HG02642 (cell line): ENCODE measurements around the gene PLA2G15.

Source experiments
- ATAC-seq: cut with Tn5 transposase; IDR thresholded peaks from one replicate; pipeline ENCODE4 v1.9.1; 2021; ENCODE audit warnings: mild to moderate bottlenecking; ENCODE audit not compliant: unreplicated experiment, poor library complexity

PLA2G15 gene

DNA sequence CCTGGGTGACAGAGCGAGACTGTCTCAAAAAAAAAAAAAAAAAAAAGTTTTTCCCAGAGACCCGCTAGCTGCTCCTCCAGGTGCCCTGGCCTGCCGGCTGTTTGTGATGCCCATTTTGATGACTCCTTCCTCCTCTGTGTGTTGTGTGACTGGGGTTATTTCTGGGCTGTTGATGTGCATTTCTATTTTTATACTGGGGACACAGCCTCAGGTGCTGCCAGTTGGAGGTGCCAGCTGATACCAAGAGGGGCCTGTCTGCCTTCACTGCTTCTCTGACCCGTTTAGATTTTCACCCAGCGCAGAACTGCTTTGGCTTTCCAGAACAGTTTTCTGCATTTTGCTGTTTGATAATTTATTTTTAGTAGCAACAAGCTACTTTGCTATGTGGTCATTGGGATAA is 6.7 kb downstream of the PLA2G15 start:
- no peak for ATAC-seq

DNA sequence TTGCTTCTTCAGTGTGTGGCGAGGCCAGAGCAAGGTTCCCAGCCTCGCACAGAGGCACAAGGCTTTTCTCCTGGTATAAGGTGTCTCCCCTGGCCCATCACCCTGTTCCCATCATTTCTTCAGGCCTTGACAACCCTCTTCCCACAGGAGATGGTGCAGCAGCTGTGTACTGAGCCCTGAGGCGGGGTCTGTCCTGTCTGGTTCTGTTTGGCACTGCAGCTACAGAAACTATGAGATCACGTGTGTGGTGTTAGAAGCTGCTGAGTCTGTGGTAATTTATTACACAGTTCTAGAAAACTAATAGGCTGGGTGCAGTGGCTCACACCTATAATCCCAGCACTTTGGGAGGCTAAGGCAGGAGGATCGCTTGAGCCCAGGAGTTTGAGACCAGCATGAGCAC is 7.2 kb downstream of the PLA2G15 start:
- ATAC-seq = no peak

DNA sequence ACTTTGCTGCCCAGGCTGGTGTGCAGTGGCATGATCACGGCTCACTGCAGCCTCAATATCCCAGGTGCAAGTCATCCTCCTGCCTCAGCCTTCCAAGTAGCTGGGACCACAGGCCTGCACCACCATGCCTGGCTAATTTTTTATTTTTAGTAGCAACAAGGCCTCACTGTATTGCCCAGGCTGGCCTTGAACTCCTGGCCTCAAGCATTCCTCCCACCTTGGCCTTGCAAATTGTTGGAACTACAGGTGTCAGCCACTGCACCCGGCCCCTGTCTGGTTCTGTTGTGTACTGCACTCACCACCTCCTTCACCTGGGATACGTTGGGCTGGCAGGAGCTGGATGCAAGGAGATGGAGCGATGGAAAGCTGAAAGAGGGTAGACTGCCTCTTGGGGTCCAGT is 8.5 kb downstream of the PLA2G15 start:
- no peak for ATAC-seq

DNA sequence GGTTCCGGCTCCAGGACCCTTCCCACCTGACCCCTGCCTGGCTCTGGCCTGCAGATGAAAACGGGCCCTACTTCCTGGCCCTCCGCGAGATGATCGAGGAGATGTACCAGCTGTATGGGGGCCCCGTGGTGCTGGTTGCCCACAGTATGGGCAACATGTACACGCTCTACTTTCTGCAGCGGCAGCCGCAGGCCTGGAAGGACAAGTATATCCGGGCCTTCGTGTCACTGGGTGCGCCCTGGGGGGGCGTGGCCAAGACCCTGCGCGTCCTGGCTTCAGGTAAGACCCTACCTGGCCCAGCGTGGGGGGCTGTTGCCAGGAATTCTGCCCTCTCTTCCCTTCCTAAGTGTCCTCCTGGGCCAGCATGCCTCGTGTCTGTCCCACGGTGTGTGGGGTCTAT is 10.5 kb downstream of the PLA2G15 start:
- ATAC-seq = no peak

DNA sequence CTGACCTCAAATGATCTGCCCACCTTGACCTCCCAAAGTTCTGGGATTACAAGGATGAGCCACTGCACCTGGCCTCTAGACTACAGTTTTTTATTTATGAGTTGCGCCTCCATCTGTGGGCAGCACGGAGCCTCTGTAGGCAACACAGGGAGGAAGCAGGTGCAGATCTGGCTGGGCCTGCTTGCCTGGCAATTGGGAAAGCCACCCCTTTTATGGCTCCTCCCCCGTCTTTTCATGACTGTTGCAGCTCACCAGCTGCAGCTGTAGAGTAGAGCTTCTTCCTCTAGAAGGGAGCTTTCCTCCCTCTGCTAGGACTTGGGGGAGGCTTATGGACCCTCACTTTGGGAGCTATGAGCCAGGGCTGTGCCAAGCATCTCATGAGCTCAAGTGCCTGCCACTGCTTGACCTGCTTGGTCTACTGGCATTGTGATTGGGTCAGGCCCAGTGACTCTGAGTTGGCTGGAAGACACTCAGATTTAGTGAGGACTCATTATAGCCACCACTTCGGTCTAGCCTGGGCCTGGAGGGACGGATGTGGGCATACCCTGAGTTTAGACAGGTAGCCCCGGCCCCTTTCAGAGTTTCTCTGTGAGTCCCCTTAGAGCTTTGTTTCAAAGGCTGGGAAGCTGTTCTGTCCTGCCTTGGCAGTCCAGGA is 12.2 kb downstream of the PLA2G15 start:
- ATAC-seq = peak; percentile 52

DNA sequence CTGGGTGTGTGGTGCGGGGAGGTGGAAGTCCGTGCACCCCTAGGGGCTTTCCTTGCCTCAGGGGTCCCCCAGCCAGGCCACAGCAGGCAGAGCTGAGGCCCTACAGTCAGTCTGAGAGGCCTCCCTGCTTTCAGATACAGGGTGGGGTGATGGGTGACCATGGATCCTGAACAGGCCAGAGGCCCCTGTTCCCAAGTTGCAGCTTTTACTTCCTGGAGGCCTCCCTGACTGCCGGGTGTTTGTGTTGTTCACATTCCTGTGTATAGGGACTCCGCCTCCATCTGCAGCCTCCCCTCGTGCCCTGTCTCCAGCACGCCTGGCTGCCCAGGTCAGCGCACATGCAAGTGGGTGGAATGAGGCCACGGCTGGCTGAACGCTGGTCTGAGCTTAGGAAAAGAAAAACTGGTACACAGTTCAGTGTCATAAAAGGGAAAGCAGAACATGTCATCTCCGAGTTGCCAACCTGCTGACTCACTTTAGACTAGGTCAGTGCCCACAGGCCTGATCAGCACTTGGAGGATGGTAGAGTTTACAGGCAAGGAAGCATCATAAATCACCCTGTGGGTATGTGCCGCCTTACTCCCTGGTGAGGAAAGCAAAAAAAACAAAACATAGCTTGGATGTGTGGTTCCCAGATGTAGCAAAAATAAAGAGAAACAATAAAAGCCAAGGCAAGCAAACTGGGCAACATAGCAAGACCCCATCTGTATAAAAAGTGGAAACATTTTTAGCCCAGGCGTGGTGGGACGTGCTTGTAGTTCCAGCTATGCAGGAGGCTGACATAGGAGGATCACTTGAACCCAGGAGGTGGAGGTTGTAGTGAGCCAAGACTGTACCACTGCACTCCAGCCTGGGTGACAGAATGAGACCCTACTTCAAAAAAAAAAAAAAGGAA is 13.0 kb downstream of the PLA2G15 start:
- no peak for ATAC-seq

DNA sequence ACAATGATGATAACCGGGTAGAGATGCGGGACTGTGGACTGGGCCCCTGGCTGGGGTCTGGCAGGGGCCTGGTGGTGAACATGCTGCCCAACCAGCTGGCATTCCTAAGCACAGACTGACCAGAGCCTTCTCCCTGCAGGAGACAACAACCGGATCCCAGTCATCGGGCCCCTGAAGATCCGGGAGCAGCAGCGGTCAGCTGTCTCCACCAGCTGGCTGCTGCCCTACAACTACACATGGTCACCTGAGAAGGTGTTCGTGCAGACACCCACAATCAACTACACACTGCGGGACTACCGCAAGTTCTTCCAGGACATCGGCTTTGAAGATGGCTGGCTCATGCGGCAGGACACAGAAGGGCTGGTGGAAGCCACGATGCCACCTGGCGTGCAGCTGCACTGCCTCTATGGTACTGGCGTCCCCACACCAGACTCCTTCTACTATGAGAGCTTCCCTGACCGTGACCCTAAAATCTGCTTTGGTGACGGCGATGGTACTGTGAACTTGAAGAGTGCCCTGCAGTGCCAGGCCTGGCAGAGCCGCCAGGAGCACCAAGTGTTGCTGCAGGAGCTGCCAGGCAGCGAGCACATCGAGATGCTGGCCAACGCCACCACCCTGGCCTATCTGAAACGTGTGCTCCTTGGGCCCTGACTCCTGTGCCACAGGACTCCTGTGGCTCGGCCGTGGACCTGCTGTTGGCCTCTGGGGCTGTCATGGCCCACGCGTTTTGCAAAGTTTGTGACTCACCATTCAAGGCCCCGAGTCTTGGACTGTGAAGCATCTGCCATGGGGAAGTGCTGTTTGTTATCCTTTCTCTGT is 14.0 kb downstream of the PLA2G15 start:
- ATAC-seq = no peak

DNA sequence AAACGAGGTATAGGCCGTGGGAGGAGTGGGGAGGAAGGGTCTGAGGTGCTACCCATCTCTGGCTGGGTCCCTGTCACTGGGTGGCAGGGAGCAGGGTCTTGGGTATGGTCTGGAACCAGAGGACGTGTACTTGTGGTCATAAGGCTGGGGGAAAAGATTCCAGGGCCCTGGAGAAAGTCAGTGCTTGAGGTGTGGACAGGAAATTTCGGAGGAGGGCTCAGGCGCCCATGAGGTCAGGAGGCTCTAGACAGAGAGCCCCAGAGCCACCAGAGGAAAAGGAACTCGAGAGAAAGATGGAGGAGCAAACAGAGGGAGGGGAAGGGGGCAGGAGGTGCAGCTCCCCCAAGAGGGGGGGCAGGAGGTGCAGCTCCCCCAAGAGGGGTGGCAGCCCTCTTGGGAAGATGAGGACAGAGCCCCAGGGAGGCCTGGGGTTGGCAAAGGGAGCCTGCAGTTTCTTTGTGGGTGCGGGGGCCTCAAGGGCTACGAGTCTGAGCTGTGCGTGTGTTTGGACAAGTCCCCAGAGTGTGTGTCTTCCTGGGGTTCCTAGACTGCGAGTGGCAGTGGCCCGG is 18.5 kb downstream of the PLA2G15 start:
- no peak for ATAC-seq

DNA sequence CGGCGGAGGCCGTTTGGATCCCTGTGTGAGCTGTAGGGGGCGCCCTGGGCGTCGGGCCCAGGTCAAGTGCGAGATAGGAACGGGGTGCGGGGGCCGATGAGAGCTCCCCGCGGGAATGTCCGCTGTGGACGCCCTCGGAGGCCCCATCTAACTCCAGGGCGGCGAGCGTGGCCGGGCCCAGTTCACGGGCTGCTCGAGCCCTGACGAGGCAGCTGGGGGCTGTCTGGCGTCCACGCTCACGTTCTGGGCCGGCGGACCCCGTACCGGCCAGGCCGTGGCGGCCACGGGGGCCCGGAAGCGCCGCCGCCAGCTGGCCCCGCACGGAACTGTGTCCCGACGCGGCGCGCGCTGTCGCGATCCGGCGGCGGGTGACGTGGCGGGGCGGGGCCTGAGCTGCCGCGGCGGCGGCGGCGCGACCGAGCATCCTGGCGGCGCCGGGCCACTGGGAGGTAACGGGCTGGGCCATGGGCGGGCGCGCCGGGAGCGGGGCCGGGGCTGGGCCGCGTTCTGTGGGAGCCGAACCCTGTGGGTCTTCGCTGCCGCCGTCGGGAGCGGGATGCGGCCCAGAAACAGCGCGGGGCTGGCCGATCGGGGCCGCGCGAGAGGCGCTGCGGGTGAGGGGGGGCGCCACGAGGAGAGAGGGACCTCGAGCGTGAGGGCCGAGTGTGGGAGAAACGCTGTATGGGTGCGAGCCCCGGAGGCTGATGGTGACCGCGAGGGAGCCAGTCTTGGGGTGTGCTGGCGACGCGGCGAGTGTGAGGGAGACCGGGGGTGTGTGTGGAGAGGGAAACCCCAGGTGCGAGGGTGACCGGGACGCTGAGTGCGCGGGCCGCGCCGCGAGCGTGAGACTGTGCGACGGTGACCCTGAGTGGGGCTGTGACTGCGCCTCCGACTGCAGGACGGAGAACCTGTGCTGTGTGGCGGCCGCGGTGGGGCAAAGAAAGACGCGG is 19.2 kb downstream of the PLA2G15 start, which contains the start of gene SLC7A6:
Gene SLC7A6, plus strand, starts transcription at position 399 of the 950 bp plus-strand sequence. CDS start 10,201 bp downstream, outside the sequence.
- ATAC-seq = peak; percentile 75

DNA sequence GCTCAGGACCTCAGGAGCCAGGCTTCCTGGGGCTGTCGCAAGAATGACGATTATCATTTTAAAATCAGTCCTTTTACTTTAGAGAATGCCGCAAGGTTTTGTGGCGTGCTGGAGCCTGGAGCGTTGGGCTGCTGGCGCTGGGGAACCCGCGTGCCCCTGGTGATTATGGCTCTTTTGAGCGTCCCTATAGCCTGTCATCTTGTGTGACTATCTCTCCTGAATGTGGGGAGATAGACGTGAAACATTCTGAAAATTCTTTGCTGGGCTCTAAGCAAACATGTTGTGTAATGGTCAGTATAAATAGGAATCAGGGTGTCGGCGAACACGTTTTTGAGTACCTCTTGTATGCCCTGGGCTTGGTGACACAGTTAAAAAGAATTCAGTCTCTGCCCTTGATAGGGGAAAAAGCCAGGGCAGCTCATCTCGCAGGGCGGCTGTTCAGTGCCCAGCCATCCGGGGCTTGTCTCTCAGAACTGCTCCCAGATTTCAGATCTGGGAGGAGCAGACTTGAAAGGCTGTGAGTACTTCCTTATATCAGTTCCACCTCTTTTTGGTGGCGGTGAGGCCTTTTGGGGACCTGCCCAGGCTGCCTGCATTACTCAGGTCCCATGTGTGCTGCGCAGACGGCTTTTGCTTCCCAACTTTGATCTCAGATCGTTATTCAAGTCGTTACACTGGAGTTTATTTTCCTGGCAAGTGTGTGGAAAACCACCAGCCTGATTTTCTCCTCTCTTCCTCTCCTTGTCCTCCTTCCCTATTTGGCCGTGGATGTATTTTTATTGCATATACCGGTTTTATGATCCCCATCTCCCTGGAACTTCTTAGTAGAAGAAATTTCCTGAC is 20.1 kb downstream of the PLA2G15 start:
- peak; percentile 4 for ATAC-seq

DNA sequence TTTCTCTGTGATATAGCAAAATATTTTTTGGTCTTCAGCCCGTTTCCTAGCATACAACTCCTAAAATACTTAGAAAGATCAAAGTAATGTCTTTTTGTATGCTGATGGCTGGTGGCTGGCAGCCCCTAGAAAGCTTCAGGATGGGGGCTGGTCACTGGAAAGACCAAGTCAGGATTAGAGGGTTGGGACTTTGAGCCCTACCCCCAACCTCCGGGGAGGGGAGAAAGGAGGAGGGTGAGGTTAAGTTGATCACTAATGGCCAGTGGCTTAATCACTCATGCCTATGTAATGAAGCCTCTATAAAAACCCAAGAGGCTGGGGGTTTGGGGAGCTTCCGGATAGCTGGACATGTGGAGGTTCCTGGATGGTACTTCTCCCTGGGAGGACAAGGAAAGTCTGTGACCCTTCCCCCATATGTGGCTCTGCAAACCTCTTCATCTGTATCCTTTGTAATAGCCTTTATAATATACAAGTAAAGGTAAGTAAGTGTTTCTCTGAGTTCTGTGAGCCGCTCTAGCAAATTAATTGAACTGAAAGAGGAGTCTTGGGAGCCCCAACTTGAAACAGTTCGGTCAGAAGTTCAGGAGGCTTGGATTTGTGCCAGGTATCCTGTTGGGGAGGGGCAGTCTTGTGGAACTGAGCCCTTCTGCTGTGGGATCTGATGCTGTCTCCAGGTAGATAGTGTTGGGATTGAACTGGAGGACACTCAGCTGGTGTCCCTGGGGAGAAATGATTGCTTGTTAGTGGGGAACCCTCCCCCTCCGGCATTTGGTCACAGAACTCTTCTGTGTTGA is 22.6 kb downstream of the PLA2G15 start:
- no peak for ATAC-seq

DNA sequence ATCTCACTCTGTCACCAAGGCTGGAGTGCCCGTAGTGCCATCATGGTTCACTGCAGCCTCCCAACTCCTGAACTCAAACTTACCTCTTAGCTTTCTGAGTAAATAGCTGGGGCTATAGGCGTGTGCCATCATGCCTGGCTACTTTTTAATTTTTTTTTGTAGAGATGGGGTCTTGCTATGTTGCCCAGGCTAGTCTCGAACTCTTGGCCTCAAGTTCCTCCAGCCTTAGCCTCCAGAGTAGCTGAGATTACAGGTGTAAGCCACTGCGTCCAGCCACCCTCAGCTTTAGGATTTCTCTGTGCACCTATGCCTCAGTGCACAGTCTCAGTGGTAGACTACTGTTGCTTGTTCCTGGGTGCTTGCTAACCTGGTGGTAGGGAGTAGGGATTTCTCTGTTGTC is 24.6 kb downstream of the PLA2G15 start:
- ATAC-seq = no peak

DNA sequence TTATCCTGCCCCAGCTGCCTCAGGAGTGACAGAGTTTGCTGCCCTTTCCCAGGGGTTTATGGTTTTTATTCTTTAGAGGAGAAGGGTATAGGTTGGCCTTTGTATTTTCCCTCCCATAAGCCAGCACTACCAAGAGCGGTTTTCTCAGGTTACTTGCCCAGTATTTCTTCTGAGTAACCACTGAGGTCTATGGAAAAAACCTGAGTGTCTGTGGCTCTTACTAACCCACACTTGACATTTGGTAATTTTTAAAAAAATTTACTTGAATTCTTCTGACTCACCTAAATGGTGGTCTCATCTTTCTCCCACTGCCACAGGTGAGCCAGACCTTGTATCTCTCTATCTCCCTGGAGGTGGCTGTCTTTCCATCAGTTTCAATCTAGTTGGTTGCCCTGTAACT is 25.2 kb downstream of the PLA2G15 start:
- ATAC-seq = no peak

DNA sequence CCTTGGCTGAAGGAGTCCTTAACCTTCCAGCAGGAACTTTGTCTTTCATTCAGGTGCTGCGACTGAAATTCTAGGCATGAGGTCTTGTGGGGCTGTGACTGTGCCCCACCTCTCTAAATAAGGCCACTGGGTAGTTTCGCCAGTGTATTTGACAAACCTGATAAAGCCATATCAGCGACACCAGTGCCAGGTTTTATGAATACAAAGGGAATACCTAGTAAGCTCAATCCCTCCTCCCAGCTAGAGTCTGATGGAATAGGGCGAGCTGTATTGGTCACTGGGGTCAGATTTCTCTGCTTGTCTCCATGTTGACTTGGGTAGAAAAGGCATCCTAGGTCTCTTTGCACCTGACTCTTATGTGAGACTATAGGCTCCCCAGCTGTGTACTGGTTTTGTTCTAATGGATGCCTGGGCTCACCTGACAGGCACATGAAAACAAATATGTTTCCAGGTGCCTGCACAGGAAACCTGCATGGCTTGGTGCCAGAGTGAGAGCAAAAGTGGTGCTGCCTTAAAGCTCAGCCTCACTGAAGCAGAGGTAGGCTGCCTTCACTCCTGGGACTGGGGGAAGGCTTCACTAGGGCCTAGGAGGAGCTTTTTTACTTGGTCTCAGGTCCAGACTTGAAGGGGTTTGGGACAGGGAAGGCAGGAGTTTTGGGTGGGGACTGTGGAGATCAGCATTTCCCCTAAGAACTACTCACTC is 27.5 kb downstream of the PLA2G15 start:
- no peak for ATAC-seq

DNA sequence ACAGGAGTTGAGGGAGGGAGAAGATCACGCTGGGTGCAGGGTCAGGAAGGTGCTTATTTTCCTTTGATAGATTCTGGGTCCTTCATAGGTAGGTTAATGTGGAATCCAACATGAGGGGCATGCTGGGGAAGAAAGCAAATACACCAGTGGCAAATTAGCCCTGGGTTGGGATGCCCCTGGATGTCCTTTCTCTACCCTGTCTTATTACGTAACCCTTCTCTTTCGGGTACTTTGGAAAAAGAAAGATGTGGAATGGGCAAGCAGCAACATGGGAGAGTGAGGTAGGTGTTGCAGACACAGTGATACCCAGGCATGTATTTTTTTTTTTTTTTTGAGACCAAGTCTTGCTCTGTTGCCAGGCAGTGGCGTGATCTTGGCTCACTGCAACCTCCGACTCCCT is 28.3 kb downstream of the PLA2G15 start:
- no peak for ATAC-seq

DNA sequence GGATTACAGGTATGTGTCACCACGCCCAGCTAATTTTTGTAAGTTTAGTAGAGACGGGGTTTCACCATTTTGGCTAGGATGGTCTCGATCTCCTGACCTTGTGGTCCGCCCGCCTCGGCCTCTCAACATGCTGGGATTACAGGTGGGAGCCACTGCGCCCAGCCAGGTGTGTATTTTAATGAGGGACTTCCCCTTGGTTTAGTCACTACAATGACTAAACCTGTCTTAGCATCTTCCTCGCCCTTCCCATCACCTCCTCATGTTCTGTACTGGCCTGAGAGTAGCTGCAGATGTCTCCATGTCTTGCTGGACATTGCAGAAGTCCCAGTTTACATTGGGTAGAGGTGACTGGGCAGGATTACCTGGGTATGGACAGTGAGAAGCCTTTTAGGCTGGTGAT is 28.7 kb downstream of the PLA2G15 start:
- no peak for ATAC-seq

DNA sequence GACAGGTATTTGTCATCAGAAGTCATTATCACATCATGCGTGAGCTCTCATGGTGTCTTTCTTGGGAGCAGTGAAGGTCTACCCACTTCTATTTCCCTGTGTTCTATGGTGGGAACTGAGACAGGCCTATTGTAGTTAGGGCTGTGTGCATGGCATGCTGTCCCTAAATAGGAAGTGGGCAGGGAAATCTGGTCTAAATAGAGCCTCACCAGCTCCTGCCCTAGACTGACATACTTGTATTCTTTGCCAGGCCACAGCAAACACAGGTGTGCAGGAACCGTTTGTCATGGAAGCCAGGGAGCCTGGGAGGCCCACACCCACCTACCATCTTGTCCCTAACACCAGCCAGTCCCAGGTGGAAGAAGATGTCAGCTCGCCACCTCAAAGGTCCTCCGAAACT is 29.3 kb downstream of the PLA2G15 start:
- ATAC-seq = no peak
